NCI-H1930 (cell line): Measurements from ENCODE around the gene EPS15.

Experiments used
- DNase-seq, 2 experiments: peaks; one replicate each; lab custom pipeline; 2025; lab: John Stamatoyannopoulos, UW

Gene EPS15

GRCh38 chr1:51314974-51315373 lies 204.1 kb downstream of the EPS15 start:
- DNase-seq, result no peak

- no peak for DNase-seq
Measured at GRCh38 chr1:51313961-51314777, 204.9 kb downstream of the EPS15 start.

GRCh38 chr1:51313268-51313852 lies 205.7 kb downstream of the EPS15 start:
- no peak for DNase-seq

DNA sequence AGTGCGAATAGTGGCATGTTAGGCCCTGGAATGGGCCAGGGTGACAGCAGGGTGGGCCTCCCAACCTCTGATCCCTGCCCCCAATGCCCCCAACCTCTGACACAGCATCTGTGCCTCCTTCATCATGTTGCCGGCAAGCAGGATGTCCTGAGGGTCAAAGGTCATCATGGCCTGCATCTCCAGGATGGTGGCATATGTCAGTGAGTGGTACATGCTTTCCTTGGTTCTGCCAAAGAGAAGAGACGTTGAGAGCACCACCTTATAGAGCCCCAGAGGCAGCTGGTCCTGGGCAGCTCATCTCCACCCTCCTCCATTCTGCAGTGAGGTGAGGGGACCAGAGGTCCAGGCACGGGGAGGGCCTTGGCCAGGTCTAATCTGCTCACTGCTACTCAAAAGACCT lies 206.3 kb downstream of the EPS15 start:
- no peak for DNase-seq

DNA sequence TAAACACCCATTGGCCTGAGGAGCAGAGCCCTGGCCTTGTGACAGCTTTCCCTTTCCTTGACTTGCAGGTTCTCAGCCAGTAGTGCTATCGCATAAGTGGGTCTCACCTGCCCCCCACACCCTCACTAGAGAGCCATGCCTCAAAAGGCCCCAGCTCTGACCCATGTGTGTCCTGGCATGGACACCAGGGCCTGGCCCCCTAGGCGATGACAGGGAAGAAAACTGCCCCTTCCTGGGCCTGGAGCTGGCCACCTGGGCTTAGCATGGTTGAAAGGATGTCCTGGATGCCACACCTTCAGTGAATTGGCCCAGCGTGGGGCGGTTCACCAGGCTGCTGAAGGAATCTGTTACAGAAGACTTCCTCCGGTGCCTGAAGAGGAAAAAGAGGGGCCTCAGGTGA lies 207.2 kb downstream of the EPS15 start:
- no peak for DNase-seq

DNA sequence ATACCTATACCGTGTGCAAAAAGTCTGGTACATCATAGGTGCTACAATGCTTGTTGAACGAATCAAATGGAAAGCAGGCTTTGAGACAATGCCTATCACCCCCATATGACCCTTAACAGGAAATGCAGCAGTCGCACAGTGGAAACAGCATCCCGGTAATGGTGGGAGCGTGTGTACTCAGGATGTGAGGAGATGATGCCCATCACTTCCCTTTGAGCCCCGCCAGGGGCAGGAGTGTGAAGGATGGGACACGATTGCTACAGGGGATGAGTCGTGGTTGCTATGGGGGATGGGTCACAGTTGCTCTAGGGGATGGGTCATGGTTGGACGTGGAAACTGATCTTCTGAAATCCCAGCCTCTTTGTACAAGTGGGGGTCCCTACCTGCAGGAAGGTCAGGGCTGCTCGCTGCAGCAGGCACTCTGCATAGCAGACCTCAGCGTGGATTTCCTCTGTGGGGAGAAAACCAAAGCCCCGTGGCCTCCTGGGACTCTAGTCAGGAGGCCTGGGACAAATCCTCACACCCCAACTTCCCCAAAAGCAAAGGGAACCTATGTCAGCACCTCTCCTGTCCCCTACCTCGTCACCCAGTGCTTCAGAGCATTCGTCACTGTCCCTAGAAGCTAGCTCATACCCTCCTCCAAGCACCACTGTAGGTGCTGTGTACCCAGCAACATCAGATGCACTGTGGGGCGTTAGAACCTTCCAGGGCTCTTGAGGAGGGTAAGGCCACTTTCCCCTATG lies 208.0 kb downstream of the EPS15 start:
- DNase-seq, result no peak

- DNase-seq, result no peak
Measured at GRCh38 chr1:51309291-51309690, 209.8 kb downstream of the EPS15 start.

GRCh38 chr1:51308636-51309035 lies 210.4 kb downstream of the EPS15 start:
- DNase-seq, result no peak

DNA sequence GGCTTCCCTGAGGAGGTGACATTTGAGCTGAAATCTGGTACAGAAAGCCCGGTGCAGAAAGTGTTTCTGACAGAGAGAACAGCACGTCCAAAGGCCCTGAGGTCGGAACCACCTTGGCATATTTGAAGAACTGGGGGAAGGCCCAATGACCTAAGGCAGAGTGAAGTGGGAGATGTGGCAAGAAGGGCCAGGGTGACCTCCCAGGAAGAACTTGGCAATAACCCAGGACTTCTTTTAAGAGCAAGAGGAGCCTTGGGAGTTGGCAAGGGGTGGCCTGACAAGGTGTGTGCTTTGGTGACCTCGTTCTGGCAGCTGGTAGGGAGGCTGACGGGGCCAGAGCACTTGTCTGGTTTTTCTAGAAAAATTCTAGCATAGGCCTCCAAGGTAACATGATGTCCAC lies 212.1 kb downstream of the EPS15 start:
- DNase-seq, result no peak

- DNase-seq, result no peak
Measured at GRCh38 chr1:51305371-51305823, 213.7 kb downstream of the EPS15 start.

DNA sequence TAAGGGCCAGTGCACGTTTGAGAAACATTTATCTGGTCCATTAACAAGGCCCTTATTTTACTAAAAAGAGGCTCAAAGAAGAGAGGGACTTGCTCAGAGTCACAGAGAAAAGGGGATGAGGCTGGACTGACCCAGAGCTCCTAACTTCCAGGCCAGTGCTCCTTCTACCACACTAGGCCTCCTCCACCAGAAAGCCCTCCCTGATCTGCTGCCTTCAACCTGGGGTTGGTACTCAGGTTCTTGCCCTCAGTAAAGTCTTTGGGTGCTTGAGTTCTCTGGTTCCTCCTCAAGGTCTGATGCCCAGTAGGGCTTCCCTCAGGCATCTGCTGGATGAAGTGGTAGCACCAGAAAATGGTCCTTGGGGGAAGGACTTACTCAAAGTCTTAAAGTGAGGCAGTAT lies 214.7 kb downstream of the EPS15 start:
- no peak for DNase-seq
